ENCODE measurements around the gene PCGF3.

GRCh38 chr4:777520-778262, 72.1 kb downstream of the PCGF3 start:
- TF ChIP-seq, protein P1, sequence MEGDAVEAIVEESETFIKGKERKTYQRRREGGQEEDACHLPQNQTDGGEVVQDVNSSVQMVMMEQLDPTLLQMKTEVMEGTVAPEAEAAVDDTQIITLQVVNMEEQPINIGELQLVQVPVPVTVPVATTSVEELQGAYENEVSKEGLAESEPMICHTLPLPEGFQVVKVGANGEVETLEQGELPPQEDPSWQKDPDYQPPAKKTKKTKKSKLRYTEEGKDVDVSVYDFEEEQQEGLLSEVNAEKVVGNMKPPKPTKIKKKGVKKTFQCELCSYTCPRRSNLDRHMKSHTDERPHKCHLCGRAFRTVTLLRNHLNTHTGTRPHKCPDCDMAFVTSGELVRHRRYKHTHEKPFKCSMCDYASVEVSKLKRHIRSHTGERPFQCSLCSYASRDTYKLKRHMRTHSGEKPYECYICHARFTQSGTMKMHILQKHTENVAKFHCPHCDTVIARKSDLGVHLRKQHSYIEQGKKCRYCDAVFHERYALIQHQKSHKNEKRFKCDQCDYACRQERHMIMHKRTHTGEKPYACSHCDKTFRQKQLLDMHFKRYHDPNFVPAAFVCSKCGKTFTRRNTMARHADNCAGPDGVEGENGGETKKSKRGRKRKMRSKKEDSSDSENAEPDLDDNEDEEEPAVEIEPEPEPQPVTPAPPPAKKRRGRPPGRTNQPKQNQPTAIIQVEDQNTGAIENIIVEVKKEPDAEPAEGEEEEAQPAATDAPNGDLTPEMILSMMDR (IDR thresholded peaks at IDR 0.05 in 4 of 5, conservative IDR thresholded peaks at IDR 0.05 in 1 of 5), result no peak
- TF ChIP-seq POLR2A (IDR thresholded peaks at IDR 0.05), result no peak

Measured in gastrocnemius medialis (tissue), 4 donors.